SK-N-SH (cell line): ENCODE measurements around the gene C5orf63. TPM values are rescaled to one million over a fixed set of nuclear protein-coding genes. Genes with fewer than 3 reads are reported as not detected.

Source experiments
- CTCF ChIA-PET: fragments of 300-600, 350-600 bp; formaldehyde crosslinking; extraction: SDS; loops from one replicate; lab custom pipeline; 2021; lab: Yijun Ruan, JAX
- POLR2A ChIA-PET: fragments of 350-600 bp; sonication (Branson Sonifier 250); formaldehyde crosslinking; extraction: SDS; loops from one replicate; lab custom pipeline; 2020; ENCODE audit warnings: antibody characterized with exemption, inconsistent platforms; lab: Yijun Ruan, JAX
- DNase-seq: peaks from one replicate; pipeline ENCODE4 v3.0.0; 2012
- H2AFZ ChIP-seq: fragments of 200-600 bp; sonication (generic); 2 replicates; pipeline ENCODE4 v1.8.1; 2016; ENCODE audit warnings: antibody characterized with exemption, mild to moderate bottlenecking, low read depth
- H3F3A ChIP-seq: fragments of 200-600 bp; sonication (generic); replicated peaks from 2 replicates; pipeline ENCODE3; 2016; ENCODE audit warnings: antibody characterized with exemption, mild to moderate bottlenecking; ENCODE audit not compliant: insufficient read depth
- H3K27ac ChIP-seq, 2 experiments: fragments of 200-500 bp in 1 of 2; fragments of 200-600 bp in 1 of 2; sonication (Bioruptor generic) in 1 of 2; sonication (generic), shearing (Covaris generic) in 1 of 2; 2 replicates each; pipeline versions ENCODE4 v1.5.1 to v1.6.1; 2014 to 2016; ENCODE audit warnings: low read depth in 2 of 2, inconsistent platforms in 1 of 2, low read length in 1 of 2, mild to moderate bottlenecking in 1 of 2, mixed read lengths in 1 of 2
- H3K27me3 ChIP-seq: fragments of 200-600 bp; sonication (generic), shearing (Covaris generic); 2 replicates; pipeline ENCODE4 v1.6.1; 2016; ENCODE audit warnings: mixed run types; ENCODE audit not compliant: insufficient read depth
- H3K36me3 ChIP-seq, 2 experiments: fragments of 200-500 bp in 1 of 2; fragments of 200-600 bp in 1 of 2; sonication (Bioruptor generic) in 1 of 2; sonication (generic) in 1 of 2; replicated peaks in 1 of 2; 2 replicates each; pipeline versions ENCODE3 to v1.5.1; 2014 to 2016; ENCODE audit warnings: low read length in 1 of 2, mild to moderate bottlenecking in 1 of 2; ENCODE audit not compliant: insufficient read depth in 2 of 2, control insufficient read depth in 1 of 2
- H3K4me1 ChIP-seq, 2 experiments: fragments of 200-500 bp in 1 of 2; fragments of 200-600 bp in 1 of 2; sonication (Bioruptor generic) in 1 of 2; sonication (generic), shearing (Covaris generic) in 1 of 2; 2 replicates each; pipeline versions ENCODE4 v1.5.1 to v1.6.1; 2014 to 2016; ENCODE audit warnings: low read depth in 1 of 2, low read length in 1 of 2, mixed run types in 1 of 2; ENCODE audit not compliant: insufficient read depth in 2 of 2, control insufficient read depth in 1 of 2
- H3K4me2 ChIP-seq: fragments of 200-600 bp; sonication (generic), shearing (Covaris generic); 2 replicates; pipeline ENCODE4 v1.6.1; 2017; ENCODE audit warnings: mixed run types
- H3K4me3 ChIP-seq, 2 experiments: fragments of 200-500 bp in 1 of 2; fragments of 200-600 bp in 1 of 2; sonication (Bioruptor generic) in 1 of 2; sonication (generic), shearing (Covaris generic) in 1 of 2; 2 replicates each; pipeline versions ENCODE4 v1.5.1 to v1.8.1; 2014 to 2016; ENCODE audit warnings: low read depth in 2 of 2, inconsistent platforms in 1 of 2, low read length in 1 of 2, mild to moderate bottlenecking in 1 of 2, mixed read lengths in 1 of 2, moderate library complexity in 1 of 2
- H3K79me2 ChIP-seq: fragments of 200-600 bp; sonication (generic); 2 replicates; pipeline ENCODE4 v1.8.1; 2017; ENCODE audit warnings: mild to moderate bottlenecking; ENCODE audit not compliant: insufficient read depth
- H3K9ac ChIP-seq: fragments of 200-600 bp; sonication (generic); 2 replicates; pipeline ENCODE4 v1.6.1; 2017; ENCODE audit warnings: mixed run types
- H3K9me2 ChIP-seq: fragments of 200-600 bp; sonication (generic); 2 replicates; pipeline ENCODE4 v1.6.1; 2017; ENCODE audit warnings: mixed run types
- H3K9me3 ChIP-seq: fragments of 200-600 bp; sonication (generic); 2 replicates; pipeline ENCODE4 v1.6.1; 2017; ENCODE audit warnings: mixed run types, mild to moderate bottlenecking, moderate library complexity
- H4K20me1 ChIP-seq: fragments of 200-600 bp; sonication (generic); 2 replicates; pipeline ENCODE4 v1.6.1; 2017; ENCODE audit warnings: mild to moderate bottlenecking, mixed run types; ENCODE audit not compliant: insufficient read depth
- CHD2 ChIP-seq: fragments of 150-350 bp; IDR thresholded peaks from 2 replicates; pipeline ENCODE4 v1.6.1; 2018; ENCODE audit warnings: low read length; ENCODE audit not compliant: partially characterized antibody
- CTCF ChIP-seq: fragments of 200-600 bp; sonication (generic); IDR thresholded peaks from 2 replicates; pipeline ENCODE4 v1.6.1; 2017; ENCODE audit warnings: antibody characterized with exemption, mild to moderate bottlenecking, moderate library complexity
- ELF1 ChIP-seq: IDR thresholded peaks from 2 replicates; pipeline ENCODE4 v1.4.0; 2012
- EP300 ChIP-seq, 2 experiments: IDR thresholded peaks; 2 replicates each; pipeline versions ENCODE4 v1.4.0 to v1.6.1; 2012; ENCODE audit warnings: borderline replicate concordance in 1 of 2, low read depth in 1 of 2, low read length in 1 of 2
- FOXJ3 ChIP-seq: sonication (generic); formaldehyde crosslinking; IDR thresholded peaks from 2 replicates; pipeline ENCODE4 v1.5.1; 2020; ENCODE audit warnings: mild to moderate bottlenecking, missing genetic modification reagents
- FOXM1 ChIP-seq: IDR thresholded peaks from 2 replicates; pipeline ENCODE4 v1.4.0; 2012; ENCODE audit warnings: low read depth, mild to moderate bottlenecking
- GABPA ChIP-seq: IDR thresholded peaks from 2 replicates; pipeline ENCODE4 v1.4.0; 2012; ENCODE audit warnings: low read depth, mild to moderate bottlenecking
- GATA2 ChIP-seq: sonication (generic); formaldehyde crosslinking; IDR thresholded peaks from 2 replicates; pipeline ENCODE4 v1.5.0; 2020; ENCODE audit warnings: mild to moderate bottlenecking, missing genetic modification reagents
- IRF3 ChIP-seq: fragments of 150-350 bp; IDR thresholded peaks from 2 replicates; pipeline ENCODE4 v1.6.1; 2016; ENCODE audit warnings: mild to moderate bottlenecking, low read depth, low read length
- JUND ChIP-seq: IDR thresholded peaks from 2 replicates; pipeline ENCODE4 v1.4.0; 2012
- MEF2A ChIP-seq: IDR thresholded peaks from 2 replicates; pipeline ENCODE4 v1.4.0; 2012; ENCODE audit warnings: low read depth, borderline replicate concordance
- NRF1 ChIP-seq: IDR thresholded peaks from 2 replicates; pipeline ENCODE4 v1.6.1; 2012; ENCODE audit warnings: low read depth, mild to moderate bottlenecking, low read length
- RFX5 ChIP-seq: IDR thresholded peaks from 2 replicates; pipeline ENCODE4 v1.6.1; 2012; ENCODE audit warnings: mild to moderate bottlenecking, improper control_type of control experiment, low read length
- SIN3A ChIP-seq: IDR thresholded peaks from 2 replicates; pipeline ENCODE4 v1.6.1; 2012; ENCODE audit warnings: low read depth, mild to moderate bottlenecking, low read length, moderate library complexity, borderline replicate concordance
- TAF1 ChIP-seq: IDR thresholded peaks from 2 replicates; pipeline ENCODE4 v1.6.1; 2012; ENCODE audit warnings: low read depth, mild to moderate bottlenecking, low read length, moderate library complexity, borderline replicate concordance
- TEAD4 ChIP-seq: IDR thresholded peaks from 2 replicates; pipeline ENCODE4 v1.4.0; 2012; ENCODE audit warnings: mild to moderate bottlenecking, borderline replicate concordance; ENCODE audit not compliant: insufficient read depth
- USF2 ChIP-seq: fragments of 150-350 bp; IDR thresholded peaks from 2 replicates; pipeline ENCODE4 v1.6.1; 2017; ENCODE audit warnings: antibody characterized with exemption, low read length, low read depth, borderline replicate concordance
- ZBTB33 ChIP-seq: IDR thresholded peaks from 2 replicates; pipeline ENCODE4 v1.4.0; 2012; ENCODE audit warnings: low read depth, borderline replicate concordance
- WGBS: methylation state at CpG from one replicate; pipeline ENCODE4 v1.1.6; 2017; ENCODE audit warnings: low lambda C conversion rate; 5-methylcytosine and 5-hydroxymethylcytosine counted together
- polyA plus RNA-seq, 3 experiments: library from polyadenylated mRNA; depleted of rRNA; stranded (reverse); fragments of >200 nt; gene quantifications; 2 replicates each; pipeline ENCODE4 v1.2.3, GENCODE V29; 2012

Gene C5orf63
- polyA plus RNA-seq, 1 of the 3 experiments (the other 2 are of a cell fraction): 3.6 TPM

GRCh38 chr5:127079994-127080491 lies 6.7 kb upstream of the C5orf63 start:
- 72% methylated on average over 9 of the region's 9 CpGs for WGBS
- no peak overlapping the region for H3K4me2 ChIP-seq

More at GRCh38 chr5:127079994-127080491, 6.7 kb upstream of the C5orf63 start:
- H2AFZ ChIP-seq: no peak overlapping the region
- no peak overlapping the region for H3K27ac ChIP-seq
- CTCF ChIA-PET: no interaction called here
- H3K4me3 ChIP-seq: no peak overlapping the region
- no peaks in the 10 kb centered on the region for H3K9me3 ChIP-seq
- no peak overlapping the region for H3K9ac ChIP-seq
- no peaks in the 10 kb centered on the region for H3K27me3 ChIP-seq
- DNase-seq: no peak
- no peak for TF ChIP-seq ELF1
- TF ChIP-seq JUND: no peak
- no peak for TF ChIP-seq CHD2
- TF ChIP-seq FOXJ3 (CRISPR knock-in tag): no peak
- no peak for TF ChIP-seq FOXM1
- no peak for TF ChIP-seq NRF1
- TF ChIP-seq TEAD4: no peak
- TF ChIP-seq EP300 (IDR thresholded peaks at IDR 0.05; ENCODE audit: borderline replicate concordance in 1 of 2, low read depth in 1 of 2, low read length in 1 of 2): no peak
- TF ChIP-seq MEF2A: no peak
- no peak for TF ChIP-seq GABPA
- no peak for TF ChIP-seq TAF1
- TF ChIP-seq GATA2 (CRISPR knock-in tag): no peak
- TF ChIP-seq USF2: no peak
- no peak for TF ChIP-seq CTCF
- TF ChIP-seq RFX5: no peak
- TF ChIP-seq ZBTB33: no peak
- TF ChIP-seq IRF3: no peak
- no peak for TF ChIP-seq SIN3A
- peaks cover 14% of the 10 kb centered on the region for H3F3A ChIP-seq
- H3K79me2 ChIP-seq: no peaks in the 10 kb centered on the region
- H3K9me2 ChIP-seq: no peaks in the 10 kb centered on the region
- POLR2A ChIA-PET: no interaction called here
- H3K36me3 ChIP-seq: no peaks in the 10 kb centered on the region
- H4K20me1 ChIP-seq: no peaks in the 10 kb centered on the region
- H3K4me1 ChIP-seq: 0 out of 4 replicates have a peak, but pooled peaks cover 0 to 7% of the 10 kb centered on the region in 2 experiments
